ENCODE data around the gene PFKFB1.
A peak's percentile ranks its signal among the peaks of the same experiment; 100 is the strongest.

Gene PFKFB1

DNA sequence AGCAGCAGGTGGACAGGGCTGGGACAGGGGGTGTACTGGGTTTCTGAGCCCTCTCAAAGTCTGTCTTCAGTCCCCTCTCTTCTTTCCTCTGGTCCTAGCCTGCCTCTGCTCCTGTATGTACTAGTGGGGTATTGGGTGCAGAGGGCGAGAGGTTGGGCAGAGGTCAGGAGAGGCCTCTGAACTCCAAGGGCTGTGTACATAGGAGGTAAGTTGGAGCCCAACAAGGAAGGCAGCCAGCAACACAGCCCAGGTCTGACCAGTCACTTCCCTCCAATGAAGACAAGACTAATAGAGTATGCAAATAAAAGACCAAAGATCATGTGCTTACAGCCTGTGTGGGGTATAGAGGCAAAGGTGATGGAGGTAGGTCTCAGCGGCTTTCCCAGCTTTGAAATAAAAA is at the start of gene PFKFB1:
PFKFB1 (minus strand) TSS at position 90 of the 400 bp plus-strand sequence. CDS start 181 bp downstream, outside the sequence.
- no peak for DNase-seq

DNA sequence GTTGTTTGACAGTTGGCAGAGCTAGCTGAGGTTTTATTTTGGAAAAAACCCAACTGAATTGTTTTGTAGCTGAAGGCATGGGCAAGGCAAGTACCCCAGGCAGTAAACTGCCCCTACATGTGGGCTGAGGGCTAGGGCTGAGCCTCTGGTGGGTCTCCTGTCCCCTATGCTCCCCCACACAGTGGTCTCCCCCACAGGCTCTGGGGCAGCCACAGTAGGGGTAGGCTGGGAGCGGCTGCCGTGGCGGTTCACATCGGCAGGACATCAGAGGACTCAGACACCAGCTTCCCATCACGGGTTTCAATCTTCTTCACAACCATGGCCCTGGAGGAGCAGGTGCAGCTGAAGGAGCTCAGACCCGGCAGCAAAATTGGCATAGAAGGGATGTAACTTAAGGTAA is 47.5 kb upstream of the PFKFB1 start:
- DNase-seq = no peak

- DNase-seq = no peak
Observed at GRCh38 chrX:55039471-55039870, 45.5 kb upstream of the PFKFB1 start.

- no peak for DNase-seq
Observed at GRCh38 chrX:55033429-55033828, 39.4 kb upstream of the PFKFB1 start.

- no peak for DNase-seq
Observed at GRCh38 chrX:55030271-55031205, 36.5 kb upstream of the PFKFB1 start, which contains the start of gene ALAS2. Gene ALAS2 (minus strand): TSS chrX:55030977. CDS start chrX:55026000, 4,977 bp downstream.

DNA sequence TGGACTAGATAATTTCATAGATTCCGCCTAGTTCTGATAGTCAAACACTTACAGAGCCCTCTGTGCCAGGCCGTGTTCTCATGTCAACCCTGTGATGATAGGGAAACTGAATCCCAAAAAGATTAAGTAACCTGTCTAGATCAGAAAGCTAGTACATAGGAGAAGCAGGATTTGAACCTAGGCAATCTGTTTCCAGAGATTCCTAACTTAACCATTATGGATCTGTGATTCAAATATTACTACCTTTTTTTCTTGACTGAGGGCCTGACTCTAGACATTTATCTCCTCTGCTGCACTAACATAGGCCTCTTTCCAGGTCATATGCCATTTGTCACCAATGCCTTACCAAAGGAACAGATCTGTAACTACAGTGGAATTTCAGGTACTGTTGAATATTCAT is 35.3 kb upstream of the PFKFB1 start:
- no peak for DNase-seq

DNA sequence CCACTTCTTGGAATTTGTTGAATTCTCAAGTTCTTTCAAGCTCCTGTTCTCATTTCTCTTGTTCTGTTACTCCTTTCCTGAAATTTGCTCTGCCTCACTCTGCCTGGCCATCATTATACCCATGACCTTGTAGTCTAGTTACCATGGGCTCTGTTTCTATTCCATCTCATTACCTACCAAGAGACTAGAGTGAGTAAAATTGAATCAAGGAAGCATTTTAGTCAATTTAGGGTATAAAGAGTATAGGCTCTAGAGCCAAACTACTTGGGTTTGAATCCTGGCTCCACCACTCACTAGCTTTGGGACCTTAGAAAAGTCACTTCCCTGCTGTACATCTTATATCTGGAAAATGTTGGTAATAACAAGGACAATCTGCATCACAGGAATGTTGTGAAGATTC is 34.6 kb upstream of the PFKFB1 start:
- no peak for DNase-seq

GRCh38 chrX:55028040-55028439 is 34.1 kb upstream of the PFKFB1 start:
- no peak for DNase-seq

DNA sequence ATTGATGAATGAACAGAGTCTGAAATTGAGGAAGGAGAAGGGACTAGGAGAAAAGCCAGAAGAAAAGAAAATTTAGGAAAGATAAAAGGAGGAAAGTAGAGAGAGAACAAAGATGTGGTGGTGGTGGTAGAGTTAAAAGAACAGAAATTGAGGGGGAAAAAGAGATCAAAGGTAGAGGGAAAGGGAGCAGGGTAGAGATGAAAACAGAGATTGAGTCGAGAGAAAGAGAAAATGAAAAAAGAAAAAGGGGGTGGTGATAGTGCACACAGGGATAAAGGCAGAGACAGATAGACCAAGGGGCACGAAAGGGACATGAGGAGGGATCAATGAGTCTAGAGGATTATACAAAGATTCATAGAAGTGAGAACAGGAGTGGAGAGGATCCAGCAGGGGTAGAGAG is 32.9 kb upstream of the PFKFB1 start:
- no peak for DNase-seq

- DNase-seq = no peak
Observed at GRCh38 chrX:55026143-55026542, 32.2 kb upstream of the PFKFB1 start.

DNA sequence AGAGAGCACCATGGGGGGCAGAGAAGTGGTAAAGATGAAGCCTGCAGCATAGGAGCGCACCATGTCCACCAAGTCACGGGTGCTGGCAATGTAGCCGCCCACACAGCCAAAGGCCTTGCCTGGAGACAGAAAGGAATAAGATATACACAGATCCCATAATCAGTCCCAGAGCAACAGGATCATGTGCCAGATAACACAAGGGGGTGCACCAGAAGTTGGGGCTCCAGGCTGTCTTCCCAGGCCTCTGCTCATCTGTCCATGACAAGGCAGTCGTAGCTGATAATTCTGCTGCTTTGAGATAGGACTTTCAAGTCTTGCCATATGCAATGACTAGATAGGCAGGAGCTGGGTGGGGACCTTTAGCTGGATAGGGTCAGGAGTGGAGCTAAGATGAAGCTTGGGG is 20.9 kb upstream of the PFKFB1 start:
- no peak for DNase-seq

DNA sequence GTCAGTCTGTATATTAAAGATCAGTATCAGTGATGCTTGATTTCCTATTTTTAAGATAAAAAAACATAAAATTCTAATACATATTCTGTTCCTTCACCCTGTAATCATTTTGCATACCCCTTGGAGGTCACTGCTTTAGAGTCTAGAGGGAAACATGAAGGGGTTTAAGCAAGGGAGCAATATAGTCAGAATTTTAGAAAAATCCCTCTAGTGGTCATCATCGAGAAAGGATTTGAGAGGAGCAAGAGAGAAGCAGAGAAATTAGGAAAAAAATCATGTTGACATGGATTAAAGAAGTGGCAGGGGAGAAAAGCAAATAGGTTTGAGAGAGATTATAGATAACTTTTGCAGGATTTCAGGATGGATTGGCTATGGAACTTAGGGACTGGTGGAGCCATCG is 17.3 kb upstream of the PFKFB1 start:
- no peak for DNase-seq

DNA sequence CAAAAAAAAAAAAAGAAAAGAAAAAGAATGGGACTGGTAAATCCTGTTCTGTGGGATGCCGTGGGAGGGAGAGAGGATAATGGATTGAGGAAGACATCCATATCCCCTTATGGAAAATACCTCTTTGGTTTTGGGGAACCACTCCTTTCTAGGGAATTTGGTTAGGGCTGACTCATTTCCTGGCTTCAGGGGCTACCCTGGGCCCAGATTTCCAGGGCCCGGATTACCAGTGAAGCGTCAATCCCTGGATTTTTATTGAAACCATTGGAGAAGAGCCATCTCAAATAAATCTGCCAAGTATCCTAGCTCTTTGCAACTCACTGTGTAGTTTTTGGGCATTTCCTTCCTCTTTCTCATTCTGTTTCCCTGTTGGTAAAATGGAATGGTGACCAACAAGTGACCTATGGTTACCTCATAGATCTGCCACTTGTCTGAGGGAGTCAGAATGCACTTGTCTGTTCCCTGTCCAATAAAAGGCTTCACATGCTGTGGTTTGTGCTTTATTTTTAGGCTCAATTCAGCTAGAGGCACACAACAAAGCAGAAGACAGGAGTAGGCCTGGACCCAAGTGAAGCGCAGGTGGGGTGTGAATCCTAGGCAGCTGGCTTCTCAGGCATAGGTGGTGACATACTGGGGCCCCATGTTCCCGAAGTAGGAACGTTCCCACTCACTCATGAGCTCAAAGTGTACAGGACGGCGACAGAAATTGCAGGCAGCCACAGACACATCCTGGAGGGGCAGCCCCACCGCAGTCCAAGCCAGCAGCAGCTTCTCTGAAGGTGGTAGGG is 14.8 kb upstream of the PFKFB1 start:
- DNase-seq = no peak

DNA sequence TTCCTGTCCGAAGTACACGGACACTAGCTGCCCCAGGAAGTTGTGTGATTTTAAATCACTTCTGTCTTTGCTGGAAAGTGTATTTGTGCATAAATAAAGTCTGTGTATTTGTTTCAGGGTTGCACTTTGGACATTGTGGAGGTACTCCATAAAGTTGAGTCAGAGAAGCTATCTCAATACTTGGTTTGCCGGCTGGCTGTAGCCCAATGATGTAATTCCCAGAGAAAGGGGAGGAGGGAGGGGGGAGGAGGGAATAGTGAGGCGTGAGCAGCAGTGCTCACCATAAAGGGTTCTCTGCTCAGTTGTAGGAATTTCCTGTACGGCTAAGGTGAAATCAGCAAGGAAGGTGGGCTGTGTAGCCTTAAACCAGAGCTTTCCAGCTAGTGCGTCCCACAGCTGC is 13.7 kb upstream of the PFKFB1 start:
- DNase-seq = no peak

DNA sequence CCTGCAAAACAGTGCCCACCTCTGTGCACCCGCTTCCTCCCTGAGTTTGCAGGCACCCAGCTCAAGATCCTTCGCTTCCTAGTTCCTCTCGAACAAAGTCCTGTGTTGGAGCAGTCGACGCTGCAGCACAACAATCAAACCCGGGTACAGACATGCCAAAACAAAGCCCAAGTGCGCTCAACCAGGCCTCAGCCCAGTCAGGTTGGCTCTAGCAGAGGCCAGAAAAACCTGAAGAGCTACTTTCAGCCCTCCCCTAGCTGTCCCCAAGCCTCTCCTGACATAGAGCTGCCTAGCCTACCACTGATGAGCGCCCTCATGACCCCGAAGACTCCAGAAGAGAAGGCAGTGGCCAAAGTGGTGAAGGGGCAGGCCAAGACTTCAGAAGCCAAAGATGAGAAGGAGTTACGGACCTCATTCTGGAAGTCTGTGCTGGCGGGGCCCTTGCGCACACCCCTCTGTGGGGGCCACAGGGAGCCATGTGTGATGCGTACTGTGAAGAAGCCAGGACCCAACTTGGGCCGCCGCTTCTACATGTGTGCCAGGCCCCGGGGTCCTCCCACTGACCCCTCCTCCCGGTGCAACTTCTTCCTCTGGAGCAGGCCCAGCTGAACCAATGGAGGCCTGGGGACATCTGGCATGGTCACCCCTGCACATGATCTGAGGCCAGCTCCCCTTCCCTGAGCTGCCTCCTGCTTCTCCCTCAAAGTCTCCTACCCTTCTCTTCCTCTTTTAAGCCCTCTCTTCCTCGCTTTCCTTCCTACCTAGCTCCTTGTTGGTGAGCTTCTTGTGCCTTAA is 13.0 kb upstream of the PFKFB1 start:
- no peak for DNase-seq

GRCh38 chrX:55005256-55005655 is 11.3 kb upstream of the PFKFB1 start:
- DNase-seq = no peak

GRCh38 chrX:55004231-55004630 is 10.2 kb upstream of the PFKFB1 start:
- DNase-seq = no peak

GRCh38 chrX:54999717-55000598 is 6.0 kb upstream of the PFKFB1 start, which contains the start of gene APEX2:
Gene APEX2 (plus strand): TSS chrX:55000363. CDS start chrX:55000423, 60 bp downstream.
- peak; percentile 58 to 75 (median 69) for DNase-seq

DNA sequence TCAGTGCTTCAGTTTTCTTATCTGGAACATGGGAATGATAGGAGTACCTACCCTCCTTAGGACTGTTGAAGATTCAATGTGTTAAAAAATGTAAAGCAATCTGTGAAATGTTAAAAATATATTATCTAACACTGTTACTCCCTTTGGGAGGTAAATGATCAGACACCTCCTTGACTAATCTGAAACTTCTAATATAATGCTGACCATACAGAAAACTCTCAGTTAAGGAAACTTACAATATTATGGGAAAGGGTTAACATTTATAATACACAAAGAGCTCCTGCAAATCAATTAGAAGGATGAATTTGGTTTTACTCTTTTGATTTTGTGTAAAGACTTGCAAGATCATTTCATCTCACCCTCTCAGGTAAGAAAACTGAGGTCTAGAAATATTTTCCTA is 1.6 kb upstream of the PFKFB1 start:
- DNase-seq = no peak

DNA sequence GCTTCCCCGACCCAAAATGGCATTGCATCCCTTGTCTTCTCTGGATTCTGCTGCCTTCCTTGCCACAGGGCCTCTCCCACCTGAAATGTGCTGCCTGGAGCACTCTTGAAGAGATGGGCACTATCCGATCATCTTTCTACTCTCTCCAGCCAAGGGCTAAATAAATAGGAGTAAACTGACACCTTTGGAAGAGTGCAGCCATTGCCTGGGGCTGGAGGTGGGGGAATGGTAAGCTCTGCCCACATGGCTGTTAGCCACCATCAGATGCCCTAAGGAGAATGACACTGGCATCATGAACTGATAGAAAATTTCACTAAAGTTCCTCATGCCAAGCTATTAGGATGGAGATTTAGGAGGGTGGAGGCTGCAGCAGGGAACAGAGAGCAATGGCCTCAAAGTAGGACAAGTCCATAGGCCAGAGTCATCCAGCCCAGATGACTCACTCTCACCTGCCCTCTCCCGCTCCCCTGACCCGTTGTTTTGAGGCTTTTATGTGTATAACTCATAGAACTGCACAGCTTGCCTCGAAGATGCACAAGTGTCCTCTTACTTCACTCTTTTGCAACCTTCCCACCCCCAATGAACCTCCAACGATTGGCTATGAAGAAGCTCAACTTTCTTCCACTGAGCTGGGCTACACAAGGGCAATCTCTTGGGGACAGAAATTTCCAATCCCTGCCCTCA is 822 bp upstream of the PFKFB1 start:
- DNase-seq = no peak

Measured in activated CD4-positive, CD25-positive, alpha-beta regulatory T cell (primary cell).